Heart left ventricle (tissue), 16 donors: ENCODE measurements around the gene SLK. TPM values are rescaled to one million over a fixed set of nuclear protein-coding genes. Genes with fewer than 3 reads are reported as not detected.
A peak's percentile ranks its signal among the peaks of the same experiment; 100 is the strongest.

Source experiments
- ATAC-seq, 4 donors: fragments of 200-7000 bp; cut with Tn5 transposase; one replicate each; pipeline ENCODE4 v1.9.1; 2020 to 2022; ENCODE audit warnings: moderate library complexity in 4 of 4, mild to moderate bottlenecking in 3 of 4, moderate number of reproducible peaks in 1 of 4
- DNase-seq, 5 donors: peaks; one replicate each; pipeline ENCODE4 v3.0.0-alpha.2; 2020
- H3K27ac ChIP-seq, 12 donors: fragments of 200-600 bp; sonication (generic) in 4 of 12; one replicate each; pipeline versions ENCODE4 v1.5.0 to v1.8.0; 2016 to 2022; ENCODE audit warnings: mild to moderate bottlenecking in 2 of 12
- H3K27me3 ChIP-seq, 9 donors: fragments of 200-600 bp; sonication (generic) in 2 of 9; one replicate each; pipeline versions ENCODE4 v1.5.1 to v1.8.0; 2016 to 2022; ENCODE audit warnings: mild to moderate bottlenecking in 3 of 9
- H3K36me3 ChIP-seq, 9 donors: fragments of 200-600 bp; sonication (generic) in 2 of 9; one replicate each; pipeline versions ENCODE4 v1.5.0 to v1.8.0; 2018 to 2022; ENCODE audit warnings: mild to moderate bottlenecking in 2 of 9
- H3K4me1 ChIP-seq, 12 donors: fragments of 200-600 bp; sonication (generic) in 4 of 12; one replicate each; pipeline versions ENCODE4 v1.5.0 to v1.8.0; 2016 to 2022; ENCODE audit warnings: mild to moderate bottlenecking in 3 of 12
- H3K4me3 ChIP-seq, 12 donors: fragments of 200-600 bp; sonication (generic) in 4 of 12; one replicate each; pipeline versions ENCODE4 v1.5.0 to v1.8.0; 2017 to 2022; ENCODE audit warnings: mild to moderate bottlenecking in 9 of 12, moderate library complexity in 4 of 12
- H3K9me3 ChIP-seq, 12 donors: fragments of 200-600 bp; sonication (generic) in 4 of 12; one replicate each; pipeline versions ENCODE4 v1.5.0 to v1.8.0; 2016 to 2022; ENCODE audit warnings: mild to moderate bottlenecking in 1 of 12
- CTCF ChIP-seq, 12 donors: fragments of 200-600 bp; sonication (generic) in 4 of 12; IDR thresholded peaks; one replicate each; pipeline versions ENCODE4 v1.5.0 to v1.8.0; 2018 to 2022; ENCODE audit warnings: antibody characterized with exemption in 12 of 12, mild to moderate bottlenecking in 5 of 12
- POLR2A ChIP-seq, 2 donors: fragments of 450-650 bp; IDR thresholded peaks; one replicate each; pipeline ENCODE4 v1.6.1; 2017; ENCODE audit warnings: antibody characterized with exemption in 2 of 2, mild to moderate bottlenecking in 2 of 2, moderate library complexity in 2 of 2
- WGBS, 4 donors: extraction: QIAGEN DNeasy Blood & Tissue Kit in 2 of 4; methylation state at CpG; one replicate each; pipeline versions ENCODE4 v1.1.5 to v1.1.7; 2013 to 2018; 5-methylcytosine and 5-hydroxymethylcytosine counted together
- intact Hi-C, 10 donors: fragments of 100-400 bp; cut with DNase I; formaldehyde crosslinking; loops; one replicate each; pipeline versions ENCODE4 v1.11.1 to v1.14.2; 2022
- polyA plus RNA-seq, 2 donors: library from polyadenylated mRNA; stranded (reverse); fragments of 200-250 nt; gene quantifications; one replicate each; pipeline ENCODE4 v1.2.3, GENCODE V29; 2013
- total RNA-seq, 9 donors: library from RNA; depleted of rRNA in 2 of 9; stranded (reverse); fragments of >200 nt in 2 of 9; fragmentation: NEBNext Ultra II Directional in 3 of 9; extraction: Animal tissue kit (Norgen Biotek cat#: 25700) in 3 of 9; gene quantifications; one replicate each; pipeline versions ENCODE4 v1.1.0 to v1.2.4, GENCODE V29; 2016 to 2023
- donor health status: ischemic (EF 13 %, LVEDD 7.1; RV severe dilation, severe dysfunction).
- donor health status: healthy with polysubstance abuse.
- donor health status: DM: no; HTN: yes; CAD: no.
- donor health status: DM: no; HTN: no; CAD: no.
- donor health status: ischemic (EF 25% LVEDD 6.9; RV normal size, moderate dysfunction).
- donor health status: ischemic (EF 25% LVEDD 5.7; RV mildly dilated, moderate dysfunction).
- donor health status: healthy.
- donor health status: DM: yes; HTN: yes; CAD: no.
- donor health status: ischemic (EF 35%, LVEDD 5.7; RV mildly dilated, moderate dysfunction).
- donor health status: nonischemic (EF 11% LVEDD 7.7; RV severe dilation, severe dysfunction).
- donor health status: DM: yes; HTN: yes; CAD: no.
- donor health status: PGD.
- donor health status: ischemic (EF 29% LVEDD 5.4; RV normal size, mild dysfunction).
- donor health status: nonischemic (EF 23%, LVEDD 6.1; RV moderate dilation, normal function).

SLK gene
- total and polyA plus RNA-seq, 11 donors = 10.0 to 57.8 (median 45.2) TPM

- Histone ChIP-seq H3K9me3 (no peaks in the 10 kb centered on the region), H3K27me3 (no peaks in the 10 kb centered on the region), H3K36me3 (no peaks in the 10 kb centered on the region), H3K4me3 (no peak overlapping the region), H3K27ac (no peak overlapping the region), H3K4me1 (peaks cover 0 to 2% (median 0%) of the 10 kb centered on the region in 12 donors)
- DNase-seq (no peak), ATAC-seq (no peak)
- 75 to 81% (median 79%) methylated on average over 4 of the region's 4 CpGs for WGBS, 4 donors
- TF ChIP-seq POLR2A (IDR thresholded peaks at IDR 0.05) = no peak
- TF ChIP-seq CTCF (IDR thresholded peaks at IDR 0.05) = no peak
- intact Hi-C loops = loop anchor here in 3 of 10 donors (2.0 to 10.0 kb wide), 3 partner anchors 165 to 311 kb away; partner anchors contain the start of gene CFAP58 (in 1 of the 3)
Observed at GRCh38 chr10:104043854-104044253, 76.9 kb downstream of the SLK start.

- Histone ChIP-seq H3K4me1 (peaks cover 0 to 13% (median 0%) of the 10 kb centered on the region in 12 donors), H3K27me3 (no peaks in the 10 kb centered on the region), H3K4me3 (no peak overlapping the region), H3K27ac (no peak overlapping the region), H3K9me3 (no peaks in the 10 kb centered on the region), H3K36me3 (no peaks in the 10 kb centered on the region)
- intact Hi-C loops = loop anchor here in 9 of 10 donors (1.0 to 10.0 kb wide), 5 partner anchors 162 to 309 kb away; partner anchors contain the start of gene CFAP58 (in 1 of the 9)
- DNase-seq = peak in 1 of 5 donors; percentile 34
- peak; percentile 77 to 89 (median 80) for ATAC-seq
- WGBS, 4 donors = 74 to 83% (median 79%) methylated on average over 8 to 9 of the region's 9 CpGs
- TF ChIP-seq POLR2A (IDR thresholded peaks at IDR 0.05) = no peak
- TF ChIP-seq CTCF (IDR thresholded peaks at IDR 0.05) = peak; percentile 42 to 68 (median 54)
Observed at GRCh38 chr10:104045151-104046089, 78.5 kb downstream of the SLK start.

- Histone ChIP-seq H3K9me3 (no peaks in the 10 kb centered on the region), H3K36me3 (no peaks in the 10 kb centered on the region), H3K27ac (no peak overlapping the region), H3K27me3 (no peaks in the 10 kb centered on the region), H3K4me1 (peaks cover 0 to 13% (median 0%) of the 10 kb centered on the region in 12 donors), H3K4me3 (no peak overlapping the region)
- intact Hi-C loops = loop anchor here in 5 of 10 donors (5.0 to 10.0 kb wide), 2 partner anchors 161 to 308 kb away; partner anchors contain the start of gene CFAP58 (in 1 of the 5)
- 87 to 98% (median 91%) methylated on average over 6 of the region's 6 CpGs for WGBS, 4 donors
- DNase-seq (no peak), ATAC-seq (no peak)
- TF ChIP-seq POLR2A (IDR thresholded peaks at IDR 0.05) = no peak
- no peak for TF ChIP-seq CTCF (IDR thresholded peaks at IDR 0.05)
Observed at GRCh38 chr10:104046651-104047050, 79.7 kb downstream of the SLK start.
